ENCODE measurements around the gene FSIP1.
A peak's percentile ranks its signal among the peaks of the same experiment; 100 is the strongest.

FSIP1 gene

DNA sequence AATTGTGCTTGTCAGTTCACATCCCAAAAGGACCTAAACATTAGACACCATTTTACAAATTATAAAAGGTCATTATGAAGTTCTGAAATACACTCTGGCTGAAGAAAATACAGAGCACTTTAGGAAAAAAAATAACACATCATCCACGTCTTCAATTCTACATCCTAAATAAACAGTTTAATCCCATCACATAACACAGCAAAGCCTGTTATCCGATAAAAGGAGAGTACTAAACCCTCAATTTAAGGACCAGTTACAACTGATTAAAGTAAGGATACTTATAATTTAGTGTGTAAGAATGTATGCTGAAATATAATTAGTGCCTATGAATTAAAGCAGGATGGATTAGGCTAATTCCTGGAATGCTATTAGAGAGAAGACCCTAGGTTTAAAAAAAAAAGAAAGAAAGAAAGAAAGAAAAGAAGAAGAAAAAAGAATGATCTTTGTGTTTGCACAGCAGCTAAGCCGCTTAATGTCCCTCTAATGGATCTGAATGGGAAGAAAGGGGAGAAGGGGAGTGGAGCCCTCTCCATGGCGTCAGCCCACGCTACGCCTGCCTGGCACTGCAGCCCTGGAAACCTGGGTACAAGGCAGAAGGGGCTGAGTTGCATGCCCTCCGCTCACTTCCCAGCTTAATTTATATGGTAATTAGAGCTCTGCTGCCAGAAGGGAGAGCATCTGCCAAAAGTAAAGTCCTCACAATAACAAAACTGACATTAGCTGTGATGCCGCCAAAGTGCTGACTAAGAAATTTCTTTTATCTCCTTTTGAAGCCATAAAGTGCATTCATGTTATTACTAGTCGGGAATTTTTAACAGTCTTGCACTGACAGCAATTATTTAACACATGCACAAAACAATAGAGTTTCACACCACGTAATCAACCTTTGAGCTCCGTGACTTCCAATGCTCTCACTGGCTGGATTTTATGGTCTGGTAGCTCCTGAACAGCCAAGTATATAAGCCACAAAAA is 90.0 kb downstream of the FSIP1 start:
- H3K4me1 ChIP-seq (ENCODE audit: control insufficient read depth in 2 of 2, insufficient read depth in 2 of 2, low read length in 2 of 2): peaks cover 0 to 9% of the 10 kb centered on the region in 2 donors
- H3K4me3 ChIP-seq (ENCODE audit: low read length in 2 of 2): peak overlapping the region in 1 of 2 donors; percentile 29
- no peak overlapping the region for H3K9ac ChIP-seq (ENCODE audit: low read depth in 1 of 2, low read length in 2 of 2)
- H3K9me3 ChIP-seq (ENCODE audit: control insufficient read depth in 2 of 2, low read length in 2 of 2): no peaks in the 10 kb centered on the region
- no peaks in the 10 kb centered on the region for H3K27me3 ChIP-seq (ENCODE audit: control insufficient read depth in 2 of 2, insufficient read depth in 2 of 2, low read length in 2 of 2)
- H3K36me3 ChIP-seq (ENCODE audit: control insufficient read depth in 2 of 2, insufficient read depth in 2 of 2, low read length in 2 of 2): no peaks in the 10 kb centered on the region
- H3K27ac ChIP-seq (ENCODE audit: low read depth in 2 of 2, low read length in 2 of 2): no peak overlapping the region

DNA sequence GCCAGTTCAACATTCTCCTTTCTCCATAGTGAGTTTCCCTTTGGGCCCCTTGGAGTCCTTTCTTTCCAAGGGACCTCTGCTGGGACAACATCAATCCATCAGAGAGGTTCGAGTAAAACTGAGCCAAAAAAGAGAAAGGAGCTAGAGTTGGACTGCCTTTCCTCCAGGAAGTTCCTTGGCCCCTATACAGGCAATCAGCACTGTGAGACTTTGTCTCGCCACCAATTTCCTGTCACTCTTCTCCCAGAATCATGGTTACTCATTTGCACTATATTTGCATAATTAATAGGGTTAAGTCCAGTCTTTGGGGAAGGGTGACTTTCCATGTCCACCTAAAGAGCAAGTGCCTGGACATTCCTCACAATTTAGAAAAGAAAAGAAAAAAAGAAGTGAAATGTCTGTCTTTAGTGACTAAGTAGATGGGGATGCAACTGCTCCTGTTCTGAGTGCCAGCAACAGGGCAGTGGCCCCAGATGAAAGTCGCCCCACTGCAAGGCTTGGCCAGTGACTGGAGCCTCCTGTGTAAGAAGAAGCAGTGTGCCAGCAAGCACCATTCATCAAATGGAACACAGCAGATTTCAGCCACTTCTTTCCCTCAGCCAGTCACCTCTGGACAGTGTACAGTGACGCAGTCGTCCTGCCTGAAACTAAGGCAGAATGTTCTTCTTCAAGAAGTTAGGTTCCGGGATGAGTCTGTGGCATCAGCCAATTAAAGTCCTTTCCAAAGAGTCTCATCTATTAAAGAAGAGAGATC is 91.6 kb downstream of the FSIP1 start:
- Histone ChIP-seq H3K27ac (ENCODE audit: low read depth in 2 of 2, low read length in 2 of 2) (no peak overlapping the region), H3K4me1 (ENCODE audit: control insufficient read depth in 2 of 2, insufficient read depth in 2 of 2, low read length in 2 of 2) (peaks cover 0 to 9% of the 10 kb centered on the region in 2 donors), H3K27me3 (ENCODE audit: control insufficient read depth in 2 of 2, insufficient read depth in 2 of 2, low read length in 2 of 2) (no peaks in the 10 kb centered on the region), H3K9me3 (ENCODE audit: control insufficient read depth in 2 of 2, low read length in 2 of 2) (no peaks in the 10 kb centered on the region), H3K36me3 (ENCODE audit: control insufficient read depth in 2 of 2, insufficient read depth in 2 of 2, low read length in 2 of 2) (no peaks in the 10 kb centered on the region), H3K9ac (ENCODE audit: low read depth in 1 of 2, low read length in 2 of 2) (no peak overlapping the region), H3K4me3 (ENCODE audit: low read length in 2 of 2) (no peak overlapping the region)

DNA sequence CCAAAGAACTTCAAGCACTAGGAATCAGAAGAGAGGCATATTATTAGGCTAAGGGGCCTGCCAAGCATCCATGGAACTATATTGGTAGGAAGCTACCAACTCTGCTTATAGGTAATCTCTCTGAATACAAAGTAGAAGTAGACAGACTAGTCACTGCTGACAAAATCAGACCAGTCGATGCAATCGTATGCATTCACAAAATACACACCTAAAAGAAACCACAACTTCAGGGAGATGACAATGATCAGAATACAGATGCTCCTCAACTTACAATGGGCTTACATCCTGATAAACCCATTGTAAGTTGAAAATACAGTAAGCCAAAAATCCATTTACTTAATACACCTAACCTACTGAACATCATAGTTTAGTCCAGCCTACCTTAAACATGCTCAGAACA is 94.7 kb downstream of the FSIP1 start:
- H3K27me3 ChIP-seq (ENCODE audit: control insufficient read depth in 2 of 2, insufficient read depth in 2 of 2, low read length in 2 of 2): no peaks in the 10 kb centered on the region

DNA sequence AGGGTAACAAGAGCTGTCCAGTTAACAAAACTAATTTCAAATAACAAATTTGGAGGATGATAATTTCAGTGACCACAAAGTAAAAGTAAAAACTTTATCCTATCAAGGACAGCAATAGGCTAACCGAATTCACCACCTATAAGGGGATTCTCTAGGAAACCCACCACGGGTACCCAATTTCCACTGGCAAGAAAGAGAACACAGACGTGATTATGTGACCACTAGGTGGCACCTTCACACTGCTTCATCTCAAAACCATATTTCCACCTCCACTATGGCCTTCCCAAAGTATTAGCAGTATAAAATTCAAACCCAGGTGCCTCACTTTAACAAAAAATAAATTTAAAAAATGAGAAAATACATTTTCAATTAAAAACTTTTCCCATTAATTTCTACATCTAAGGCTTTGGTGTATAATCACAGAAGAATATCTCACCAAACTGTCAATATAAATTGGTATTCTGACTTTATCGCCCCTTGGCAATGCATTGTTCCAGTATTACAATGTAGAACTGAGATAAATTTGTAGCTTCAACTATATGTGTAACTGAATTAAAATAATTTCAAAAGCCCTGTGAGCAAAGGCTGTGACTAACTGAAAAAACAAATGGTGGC is 96.5 kb downstream of the FSIP1 start:
- Histone ChIP-seq H3K9me3 (ENCODE audit: control insufficient read depth in 2 of 2, low read length in 2 of 2) (no peaks in the 10 kb centered on the region), H3K4me3 (ENCODE audit: low read length in 2 of 2) (no peak overlapping the region), H3K27me3 (ENCODE audit: control insufficient read depth in 2 of 2, insufficient read depth in 2 of 2, low read length in 2 of 2) (no peaks in the 10 kb centered on the region), H3K4me1 (ENCODE audit: control insufficient read depth in 2 of 2, insufficient read depth in 2 of 2, low read length in 2 of 2) (peaks cover 0 to 5% of the 10 kb centered on the region in 2 donors), H3K27ac (ENCODE audit: low read depth in 2 of 2, low read length in 2 of 2) (no peak overlapping the region), H3K36me3 (ENCODE audit: control insufficient read depth in 2 of 2, insufficient read depth in 2 of 2, low read length in 2 of 2) (no peaks in the 10 kb centered on the region), H3K9ac (ENCODE audit: low read depth in 1 of 2, low read length in 2 of 2) (no peak overlapping the region)

More for the DNA sequence above, 94.7 kb downstream of the FSIP1 start:
- H3K4me1 ChIP-seq (ENCODE audit: control insufficient read depth in 2 of 2, insufficient read depth in 2 of 2, low read length in 2 of 2): peaks cover 0 to 5% of the 10 kb centered on the region in 2 donors
- H3K36me3 ChIP-seq (ENCODE audit: control insufficient read depth in 2 of 2, insufficient read depth in 2 of 2, low read length in 2 of 2): no peaks in the 10 kb centered on the region
- H3K27ac ChIP-seq (ENCODE audit: low read depth in 2 of 2, low read length in 2 of 2): no peak overlapping the region
- no peak overlapping the region for H3K4me3 ChIP-seq (ENCODE audit: low read length in 2 of 2)
- no peak overlapping the region for H3K9ac ChIP-seq (ENCODE audit: low read depth in 1 of 2, low read length in 2 of 2)
- no peaks in the 10 kb centered on the region for H3K9me3 ChIP-seq (ENCODE audit: control insufficient read depth in 2 of 2, low read length in 2 of 2)

DNA sequence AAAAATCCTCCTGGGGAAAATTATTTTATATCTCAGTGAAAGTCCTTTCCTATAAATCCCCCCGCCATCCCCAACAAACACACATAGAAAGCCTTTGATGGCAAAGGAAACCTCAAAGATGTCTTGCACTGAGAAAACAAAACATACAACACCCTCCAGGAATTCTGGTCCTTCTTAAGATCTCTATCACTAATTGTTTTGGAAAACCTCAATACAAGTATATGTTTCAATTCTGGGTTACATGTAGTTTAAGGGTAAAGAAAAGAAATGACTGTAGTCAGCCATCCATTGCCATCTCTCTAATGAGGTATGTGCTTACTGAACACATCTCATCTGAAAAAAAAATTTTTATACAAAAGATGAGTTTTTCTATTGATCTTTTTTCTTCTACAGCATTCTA is 97.3 kb downstream of the FSIP1 start:
- H3K36me3 ChIP-seq (ENCODE audit: control insufficient read depth in 2 of 2, insufficient read depth in 2 of 2, low read length in 2 of 2): no peaks in the 10 kb centered on the region
- H3K4me1 ChIP-seq (ENCODE audit: control insufficient read depth in 2 of 2, insufficient read depth in 2 of 2, low read length in 2 of 2): peaks cover 0 to 5% of the 10 kb centered on the region in 2 donors
- H3K9me3 ChIP-seq (ENCODE audit: control insufficient read depth in 2 of 2, low read length in 2 of 2): no peaks in the 10 kb centered on the region
- H3K9ac ChIP-seq (ENCODE audit: low read depth in 1 of 2, low read length in 2 of 2): no peak overlapping the region
- H3K27ac ChIP-seq (ENCODE audit: low read depth in 2 of 2, low read length in 2 of 2): no peak overlapping the region
- no peak overlapping the region for H3K4me3 ChIP-seq (ENCODE audit: low read length in 2 of 2)
- H3K27me3 ChIP-seq (ENCODE audit: control insufficient read depth in 2 of 2, insufficient read depth in 2 of 2, low read length in 2 of 2): no peaks in the 10 kb centered on the region

DNA sequence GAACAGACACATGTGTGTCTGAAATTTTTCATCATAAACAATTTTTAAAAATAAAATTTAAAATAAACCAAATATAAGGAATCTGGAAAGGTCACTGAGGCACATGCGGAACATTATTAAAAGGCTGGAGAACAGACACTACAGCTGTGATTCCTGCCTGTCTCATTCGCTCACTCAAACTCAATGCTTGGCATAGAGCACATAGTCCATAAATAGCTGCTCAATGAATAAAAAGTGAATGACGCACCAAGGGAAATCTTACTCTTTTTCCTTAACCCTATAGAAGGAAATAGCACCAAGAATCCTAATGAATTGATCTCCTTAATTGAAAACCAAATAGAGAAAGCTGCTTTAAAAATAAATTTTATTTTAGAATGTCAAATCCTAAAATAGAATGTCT is 98.4 kb downstream of the FSIP1 start:
- Histone ChIP-seq H3K27me3 (ENCODE audit: control insufficient read depth in 2 of 2, insufficient read depth in 2 of 2, low read length in 2 of 2) (no peaks in the 10 kb centered on the region), H3K9me3 (ENCODE audit: control insufficient read depth in 2 of 2, low read length in 2 of 2) (no peaks in the 10 kb centered on the region), H3K4me1 (ENCODE audit: control insufficient read depth in 2 of 2, insufficient read depth in 2 of 2, low read length in 2 of 2) (peaks cover 0 to 5% of the 10 kb centered on the region in 2 donors), H3K4me3 (ENCODE audit: low read length in 2 of 2) (no peak overlapping the region), H3K36me3 (ENCODE audit: control insufficient read depth in 2 of 2, insufficient read depth in 2 of 2, low read length in 2 of 2) (no peaks in the 10 kb centered on the region), H3K9ac (ENCODE audit: low read depth in 1 of 2, low read length in 2 of 2) (no peak overlapping the region), H3K27ac (ENCODE audit: low read depth in 2 of 2, low read length in 2 of 2) (no peak overlapping the region)

DNA sequence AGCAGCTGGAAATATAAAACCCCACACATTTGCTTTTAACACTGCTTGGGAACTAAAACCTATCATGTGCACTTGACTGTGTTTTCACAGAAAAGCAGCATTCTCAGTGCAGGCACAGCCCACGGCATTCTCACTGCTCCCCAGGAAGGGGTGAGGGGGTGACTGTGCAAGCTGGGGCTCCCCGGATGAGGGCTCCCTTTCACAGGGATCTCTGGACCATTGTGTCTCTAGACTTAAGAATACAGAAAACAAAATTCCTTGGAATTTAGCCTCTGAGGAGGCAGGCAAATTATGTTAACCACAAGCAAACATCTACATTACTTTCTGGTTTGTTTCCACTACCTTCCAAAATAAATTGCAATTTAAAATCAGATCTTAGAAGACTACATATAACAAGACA is 100.3 kb downstream of the FSIP1 start:
- no peaks in the 10 kb centered on the region for H3K9me3 ChIP-seq (ENCODE audit: control insufficient read depth in 2 of 2, low read length in 2 of 2)
- no peaks in the 10 kb centered on the region for H3K36me3 ChIP-seq (ENCODE audit: control insufficient read depth in 2 of 2, insufficient read depth in 2 of 2, low read length in 2 of 2)
- H3K4me1 ChIP-seq (ENCODE audit: control insufficient read depth in 2 of 2, insufficient read depth in 2 of 2, low read length in 2 of 2): peaks cover 0 to 5% of the 10 kb centered on the region in 2 donors
- H3K4me3 ChIP-seq (ENCODE audit: low read length in 2 of 2): no peak overlapping the region
- H3K9ac ChIP-seq (ENCODE audit: low read depth in 1 of 2, low read length in 2 of 2): no peak overlapping the region
- H3K27ac ChIP-seq (ENCODE audit: low read depth in 2 of 2, low read length in 2 of 2): no peak overlapping the region
- H3K27me3 ChIP-seq (ENCODE audit: control insufficient read depth in 2 of 2, insufficient read depth in 2 of 2, low read length in 2 of 2): no peaks in the 10 kb centered on the region

DNA sequence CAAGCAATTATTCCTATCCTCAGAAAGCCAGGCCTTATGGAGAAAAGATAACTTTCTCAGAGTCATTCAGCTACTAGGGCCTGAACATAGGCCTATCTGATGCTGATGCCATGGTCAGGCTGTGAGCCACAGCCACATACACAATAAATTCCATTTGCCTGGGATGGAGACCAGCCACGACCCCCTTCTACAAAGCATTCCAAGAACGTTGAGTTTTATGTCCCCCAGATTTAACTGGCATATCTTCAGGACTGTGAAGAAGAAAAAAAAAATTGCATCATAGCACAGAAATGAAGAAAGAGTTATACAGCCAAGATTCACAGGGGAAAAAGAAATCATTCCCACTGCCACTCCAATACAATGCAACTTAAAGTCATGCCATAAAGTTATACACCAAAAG is 101.8 kb downstream of the FSIP1 start:
- Histone ChIP-seq H3K4me3 (ENCODE audit: low read length in 2 of 2) (no peak overlapping the region), H3K9me3 (ENCODE audit: control insufficient read depth in 2 of 2, low read length in 2 of 2) (no peaks in the 10 kb centered on the region), H3K27ac (ENCODE audit: low read depth in 2 of 2, low read length in 2 of 2) (no peak overlapping the region), H3K9ac (ENCODE audit: low read depth in 1 of 2, low read length in 2 of 2) (no peak overlapping the region), H3K36me3 (ENCODE audit: control insufficient read depth in 2 of 2, insufficient read depth in 2 of 2, low read length in 2 of 2) (no peaks in the 10 kb centered on the region), H3K27me3 (ENCODE audit: control insufficient read depth in 2 of 2, insufficient read depth in 2 of 2, low read length in 2 of 2) (no peaks in the 10 kb centered on the region), H3K4me1 (ENCODE audit: control insufficient read depth in 2 of 2, insufficient read depth in 2 of 2, low read length in 2 of 2) (peaks cover 0 to 5% of the 10 kb centered on the region in 2 donors)

DNA sequence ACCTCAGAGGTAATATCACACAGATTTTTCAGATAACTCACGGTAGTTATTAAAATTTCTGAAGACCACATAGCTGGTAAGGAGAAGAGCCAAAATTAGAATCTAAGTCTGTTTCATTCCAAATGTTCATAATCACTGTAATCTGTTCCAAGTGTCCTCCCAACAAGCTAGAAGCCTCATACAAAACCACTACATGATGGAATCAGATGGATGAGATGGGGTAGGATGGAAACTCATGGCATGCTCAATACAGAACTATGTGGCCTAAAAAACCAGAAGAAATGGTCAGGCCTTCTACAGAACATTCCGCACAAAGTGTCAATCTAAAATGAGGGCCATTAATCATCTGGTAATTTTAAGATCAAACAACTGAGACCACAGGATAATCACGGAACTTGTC is 110.0 kb downstream of the FSIP1 start:
- H3K4me1 ChIP-seq (ENCODE audit: control insufficient read depth in 2 of 2, insufficient read depth in 2 of 2, low read length in 2 of 2): no peaks in the 10 kb centered on the region
- no peak overlapping the region for H3K27ac ChIP-seq (ENCODE audit: low read depth in 2 of 2, low read length in 2 of 2)
- H3K27me3 ChIP-seq (ENCODE audit: control insufficient read depth in 2 of 2, insufficient read depth in 2 of 2, low read length in 2 of 2): no peaks in the 10 kb centered on the region
- no peak overlapping the region for H3K9ac ChIP-seq (ENCODE audit: low read depth in 1 of 2, low read length in 2 of 2)
- no peaks in the 10 kb centered on the region for H3K36me3 ChIP-seq (ENCODE audit: control insufficient read depth in 2 of 2, insufficient read depth in 2 of 2, low read length in 2 of 2)
- no peak overlapping the region for H3K4me3 ChIP-seq (ENCODE audit: low read length in 2 of 2)
- no peaks in the 10 kb centered on the region for H3K9me3 ChIP-seq (ENCODE audit: control insufficient read depth in 2 of 2, low read length in 2 of 2)

DNA sequence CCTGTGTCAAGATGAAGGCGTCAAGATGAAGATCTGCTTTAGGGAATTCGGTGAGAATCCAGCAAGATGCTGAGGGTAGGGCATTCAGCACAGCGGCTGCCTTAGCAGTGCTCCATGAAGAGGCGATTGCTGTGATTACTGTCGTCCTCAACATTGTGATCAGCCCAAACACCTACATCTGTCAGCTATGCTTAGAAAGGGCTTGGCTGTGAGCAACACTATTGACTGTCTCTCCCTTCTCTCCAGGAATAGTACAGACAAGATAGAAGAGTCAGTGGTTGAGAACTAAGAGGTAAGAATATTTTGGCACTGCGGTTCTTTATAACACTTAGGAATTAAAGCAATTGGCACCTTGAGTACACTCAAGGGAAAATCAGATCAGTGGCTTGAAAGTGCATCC is 110.5 kb downstream of the FSIP1 start:
- Histone ChIP-seq H3K4me1 (ENCODE audit: control insufficient read depth in 2 of 2, insufficient read depth in 2 of 2, low read length in 2 of 2) (no peaks in the 10 kb centered on the region), H3K9ac (ENCODE audit: low read depth in 1 of 2, low read length in 2 of 2) (no peak overlapping the region), H3K27ac (ENCODE audit: low read depth in 2 of 2, low read length in 2 of 2) (no peak overlapping the region), H3K4me3 (ENCODE audit: low read length in 2 of 2) (no peak overlapping the region), H3K9me3 (ENCODE audit: control insufficient read depth in 2 of 2, low read length in 2 of 2) (no peaks in the 10 kb centered on the region), H3K27me3 (ENCODE audit: control insufficient read depth in 2 of 2, insufficient read depth in 2 of 2, low read length in 2 of 2) (no peaks in the 10 kb centered on the region), H3K36me3 (ENCODE audit: control insufficient read depth in 2 of 2, insufficient read depth in 2 of 2, low read length in 2 of 2) (no peaks in the 10 kb centered on the region)

All from mucosa of rectum (tissue), 2 donors.